ENCODE data around the gene DENND4C.

DNA sequence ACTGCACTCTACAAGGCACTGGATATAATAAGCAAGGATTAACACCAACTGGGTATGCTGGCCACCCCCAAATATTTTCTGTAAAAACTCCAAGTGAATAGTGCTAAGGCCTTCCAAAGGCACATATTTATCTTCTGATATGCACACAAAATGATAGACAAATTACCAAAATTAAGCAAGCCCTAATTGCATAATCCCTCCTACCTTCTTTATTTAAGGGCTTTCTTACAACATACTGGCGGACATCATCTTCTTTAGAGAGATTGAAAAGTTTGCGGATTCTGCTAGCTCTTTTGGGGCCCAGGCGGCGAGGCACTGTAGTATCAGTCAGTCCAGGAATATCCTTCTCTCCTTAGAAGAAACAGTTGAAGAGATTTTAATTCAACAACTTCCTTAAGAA is 147.7 kb downstream of the DENND4C start:
- TF ChIP-seq RFX5 (IDR thresholded peaks at IDR 0.05; ENCODE audit: low read depth, low read length) (no peak), SMC3 (IDR thresholded peaks at IDR 0.05; ENCODE audit: low read depth, low read length) (no peak), POLR2A (IDR thresholded peaks at IDR 0.05; ENCODE audit: low read depth, low read length) (no peak), MXI1 (IDR thresholded peaks at IDR 0.05; ENCODE audit: borderline replicate concordance, low read depth, low read length) (no peak), CEBPB (IDR thresholded peaks at IDR 0.05; ENCODE audit: low read depth, low read length) (0 out of 2 replicates have a peak, but pooled peaks have one; percentile 33), MAFK (IDR thresholded peaks at IDR 0.05; ENCODE audit: low read depth, low read length) (no peak), BHLHE40 (IDR thresholded peaks at IDR 0.05; ENCODE audit: low read depth, low read length) (no peak)
- TF ChIP-seq, protein P1, sequence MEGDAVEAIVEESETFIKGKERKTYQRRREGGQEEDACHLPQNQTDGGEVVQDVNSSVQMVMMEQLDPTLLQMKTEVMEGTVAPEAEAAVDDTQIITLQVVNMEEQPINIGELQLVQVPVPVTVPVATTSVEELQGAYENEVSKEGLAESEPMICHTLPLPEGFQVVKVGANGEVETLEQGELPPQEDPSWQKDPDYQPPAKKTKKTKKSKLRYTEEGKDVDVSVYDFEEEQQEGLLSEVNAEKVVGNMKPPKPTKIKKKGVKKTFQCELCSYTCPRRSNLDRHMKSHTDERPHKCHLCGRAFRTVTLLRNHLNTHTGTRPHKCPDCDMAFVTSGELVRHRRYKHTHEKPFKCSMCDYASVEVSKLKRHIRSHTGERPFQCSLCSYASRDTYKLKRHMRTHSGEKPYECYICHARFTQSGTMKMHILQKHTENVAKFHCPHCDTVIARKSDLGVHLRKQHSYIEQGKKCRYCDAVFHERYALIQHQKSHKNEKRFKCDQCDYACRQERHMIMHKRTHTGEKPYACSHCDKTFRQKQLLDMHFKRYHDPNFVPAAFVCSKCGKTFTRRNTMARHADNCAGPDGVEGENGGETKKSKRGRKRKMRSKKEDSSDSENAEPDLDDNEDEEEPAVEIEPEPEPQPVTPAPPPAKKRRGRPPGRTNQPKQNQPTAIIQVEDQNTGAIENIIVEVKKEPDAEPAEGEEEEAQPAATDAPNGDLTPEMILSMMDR (conservative IDR thresholded peaks at IDR 0.05; ENCODE audit: low read depth, low read length), result no peak

Data from IMR-90 (cell line).